Midbrain (tissue), 1 donor: ENCODE measurements around the gene C14orf132.
"Not testable (repeated sequence)": the region's sequence is repeated elsewhere in the genome, so short reads cannot be mapped to it uniquely, and the experiment has no call there.

Source experiments
- DNase-seq: peaks from one replicate; lab custom pipeline; 2025; lab: John Stamatoyannopoulos, UW

C14orf132 gene

GRCh38 chr14:96060186-96060933 lies 21.2 kb downstream of the C14orf132 start:
- no peak for DNase-seq

- no peak for DNase-seq
These were observed 22.8 kb downstream of the C14orf132 start for GRCh38 chr14:96062010-96062409.

- no peak for DNase-seq
These were observed 23.3 kb downstream of the C14orf132 start for GRCh38 chr14:96062506-96062905.

GRCh38 chr14:96064866-96065265 lies 25.7 kb downstream of the C14orf132 start:
- DNase-seq = no peak

GRCh38 chr14:96065661-96066459 lies 26.7 kb downstream of the C14orf132 start:
- peak; percentile 26 for DNase-seq

DNA sequence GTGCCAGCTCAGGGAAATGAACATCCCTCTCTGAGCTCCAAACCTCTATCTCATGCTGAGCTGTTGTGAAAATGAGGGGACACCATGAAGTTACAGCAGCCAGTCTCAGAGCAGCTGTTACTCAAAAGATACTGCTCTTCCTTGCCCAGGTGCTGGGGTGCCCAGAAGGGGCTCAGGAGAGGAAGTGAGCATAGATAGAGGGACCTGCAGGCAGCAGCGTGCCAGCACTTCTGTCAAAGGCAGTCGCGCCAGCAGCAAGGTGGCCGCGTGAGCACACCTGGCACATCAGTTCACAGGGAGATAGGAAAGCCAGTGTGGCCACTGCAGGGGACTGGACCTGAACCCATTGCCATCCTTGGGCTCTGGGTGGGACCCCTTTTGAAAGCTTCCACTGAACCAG lies 27.8 kb downstream of the C14orf132 start:
- DNase-seq = no peak

DNA sequence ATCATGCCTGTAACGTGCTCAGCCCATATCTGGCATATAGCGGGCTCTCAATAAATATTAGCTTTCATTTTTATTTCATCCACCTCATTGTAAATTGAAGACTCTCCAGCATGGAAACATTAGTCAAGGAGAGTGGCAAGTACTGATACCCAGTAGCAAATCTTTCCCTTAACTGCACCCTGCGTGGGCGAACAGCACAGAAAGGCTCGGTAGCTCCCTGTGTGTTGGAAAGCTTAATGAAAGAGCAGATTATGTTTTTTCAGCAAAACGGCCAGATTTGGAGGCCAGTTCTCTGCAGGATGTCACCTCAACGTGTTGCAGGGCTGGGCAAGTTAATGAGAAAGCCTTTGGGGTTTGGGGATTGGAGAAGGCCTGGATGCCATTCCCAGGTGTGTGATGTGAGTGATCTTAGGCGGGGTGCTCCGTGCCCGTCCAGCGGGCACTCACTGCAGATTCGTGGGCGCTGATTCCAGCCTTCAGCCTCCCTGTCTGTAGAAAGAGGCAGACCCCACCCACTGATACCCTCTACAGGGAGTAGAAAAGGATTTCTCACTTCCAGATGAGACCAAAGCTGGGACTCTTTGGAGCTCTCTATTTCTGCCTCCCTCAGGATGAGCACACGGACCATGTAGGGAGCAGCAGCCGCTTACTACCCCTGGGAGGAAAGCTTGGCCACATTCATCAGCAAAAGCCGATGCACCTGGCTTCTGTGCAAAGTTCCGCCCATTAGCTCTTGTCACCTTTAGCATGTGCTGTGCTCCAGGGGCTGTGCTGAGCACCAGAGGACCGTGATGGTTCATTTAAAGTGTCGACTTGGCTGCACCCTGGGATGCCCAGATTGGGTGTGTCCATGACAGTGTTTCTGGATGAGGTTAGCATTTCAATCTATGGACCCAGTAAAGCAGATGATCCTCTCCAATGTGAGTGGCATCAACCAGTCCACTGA lies 29.1 kb downstream of the C14orf132 start:
- DNase-seq = no peak

GRCh38 chr14:96069421-96069820 lies 30.3 kb downstream of the C14orf132 start:
- DNase-seq = no peak

GRCh38 chr14:96071561-96071960 lies 32.4 kb downstream of the C14orf132 start:
- no peak for DNase-seq

DNA sequence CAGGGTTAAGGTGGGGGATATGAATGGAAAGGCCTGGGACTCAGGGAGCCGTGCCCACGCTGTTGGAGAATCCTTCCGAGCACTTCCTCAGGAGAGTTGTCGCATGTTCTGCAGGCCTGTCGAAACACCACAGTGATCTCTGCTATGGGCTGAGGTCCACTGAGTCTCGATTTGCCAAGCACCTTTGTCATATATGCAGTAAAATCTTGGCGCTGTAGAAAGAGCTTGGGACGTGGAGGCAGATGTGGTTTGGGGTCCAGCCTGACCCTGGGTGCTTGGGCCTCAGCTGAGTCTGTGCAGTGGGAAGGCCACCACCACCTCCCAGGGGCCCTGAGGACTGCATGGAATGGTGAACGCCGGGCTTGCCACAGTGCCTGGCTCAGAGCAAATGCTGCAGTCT lies 32.9 kb downstream of the C14orf132 start:
- DNase-seq = no peak

- no peak for DNase-seq
These were observed 33.6 kb downstream of the C14orf132 start for GRCh38 chr14:96072746-96073145.

DNA sequence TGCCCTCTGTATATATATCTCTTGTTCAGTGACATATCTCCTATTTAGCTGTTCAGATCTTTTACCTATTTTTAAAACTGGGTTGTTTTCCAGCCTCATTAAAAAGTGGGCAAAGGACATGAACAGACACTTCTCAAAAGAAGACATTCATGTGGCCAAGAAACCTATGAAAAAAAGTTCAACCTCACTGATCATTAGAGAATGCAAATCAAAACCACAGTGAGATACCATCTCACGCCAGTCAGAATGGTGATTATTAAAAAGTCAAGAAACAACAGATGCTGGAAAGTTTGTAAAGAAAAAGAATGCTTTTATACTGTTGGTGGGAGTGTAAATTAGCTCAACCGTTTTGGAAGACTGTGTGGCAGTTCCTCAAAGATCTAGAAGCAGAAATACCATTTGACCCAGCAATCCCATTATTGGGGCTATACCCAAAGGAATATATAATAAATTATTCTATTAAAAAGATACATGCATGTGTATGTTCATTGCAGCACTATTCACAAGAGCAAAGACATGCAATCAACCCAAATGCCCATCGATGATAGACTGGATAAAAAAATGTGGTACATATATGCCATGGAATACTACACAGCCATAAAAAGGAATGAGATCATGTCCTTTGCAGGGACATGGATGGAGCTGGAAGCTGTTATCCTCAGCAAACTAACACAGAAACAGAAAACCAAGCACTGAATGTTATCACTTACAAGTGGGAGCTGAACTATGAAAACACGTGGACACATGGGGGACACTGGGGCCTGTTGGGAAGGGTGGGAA lies 34.3 kb downstream of the C14orf132 start:
- not testable (repeated sequence) for DNase-seq

- DNase-seq = no peak
These were observed 38.9 kb downstream of the C14orf132 start for GRCh38 chr14:96077983-96078624.

DNA sequence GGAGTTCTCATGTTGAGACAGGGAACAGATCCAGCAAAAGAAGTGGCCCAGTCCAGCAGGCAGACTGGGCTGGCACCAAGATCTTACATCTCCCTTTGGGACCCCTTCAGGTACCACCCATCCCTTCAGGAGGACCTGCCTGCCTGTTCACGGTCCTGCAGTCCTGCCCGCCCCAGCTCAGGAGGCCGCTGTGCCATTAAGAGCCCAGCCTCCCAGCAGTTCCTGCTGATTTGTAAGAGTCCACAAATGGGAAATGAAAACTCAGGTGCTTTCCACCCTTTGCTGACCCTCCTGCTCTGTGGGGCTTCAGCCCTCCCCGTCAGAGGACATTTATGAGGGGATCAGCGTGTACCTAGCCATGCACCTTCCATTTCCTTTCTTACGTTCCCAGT lies 39.5 kb downstream of the C14orf132 start:
- DNase-seq = no peak

DNA sequence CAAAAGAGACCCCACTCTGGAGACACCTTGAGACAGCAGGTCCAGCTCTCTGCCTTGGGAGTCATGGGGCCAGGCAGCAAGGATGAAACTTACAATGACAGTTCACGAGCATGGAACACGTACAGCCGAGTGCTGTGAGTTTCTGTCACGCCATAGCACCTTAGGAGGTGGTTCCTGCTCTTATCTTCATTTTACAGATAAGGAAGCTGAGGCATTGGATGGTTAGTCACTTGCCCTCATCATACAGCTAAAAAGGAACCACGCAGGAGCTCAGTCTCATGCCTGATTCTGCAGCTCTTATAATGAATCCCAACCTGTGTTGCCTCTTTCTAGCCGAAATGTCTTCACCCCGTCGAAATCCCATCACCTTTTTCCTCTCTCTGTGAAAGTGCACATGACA lies 39.9 kb downstream of the C14orf132 start:
- DNase-seq = no peak

- no peak for DNase-seq
These were observed 41.4 kb downstream of the C14orf132 start for GRCh38 chr14:96080571-96080970.

GRCh38 chr14:96081224-96081623 lies 42.1 kb downstream of the C14orf132 start:
- no peak for DNase-seq

DNA sequence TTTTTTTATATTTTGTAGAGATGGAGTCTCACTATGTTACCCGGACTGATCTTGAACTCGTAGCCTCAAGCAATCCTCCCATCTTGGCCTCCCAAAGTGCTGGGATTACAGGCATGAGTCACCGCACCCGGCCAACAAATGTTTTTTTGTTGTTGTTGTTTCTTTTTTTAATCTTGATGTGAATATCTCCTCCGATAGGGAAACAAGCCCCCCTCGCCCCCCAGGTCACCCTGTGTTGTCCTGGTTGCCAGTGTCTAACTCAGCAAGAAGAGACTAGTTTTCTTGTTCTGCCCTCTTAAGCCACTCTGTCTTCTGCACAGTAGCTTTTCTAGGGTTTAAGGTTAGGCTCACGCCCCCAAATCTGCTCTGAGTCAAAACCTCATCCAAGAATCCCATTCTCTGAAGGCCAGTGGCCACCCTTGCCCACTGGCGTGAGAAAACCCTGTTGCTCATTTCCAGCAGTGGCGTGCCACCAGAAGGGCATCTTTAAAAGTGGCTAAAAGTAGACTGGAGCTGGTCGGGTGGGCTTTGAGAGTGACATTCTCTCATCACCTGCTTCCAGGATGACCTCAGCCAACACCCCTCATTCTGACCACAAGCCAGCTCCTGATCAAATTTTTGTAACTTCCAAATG lies 42.7 kb downstream of the C14orf132 start:
- no peak for DNase-seq

- no peak for DNase-seq
These were observed 43.5 kb downstream of the C14orf132 start for GRCh38 chr14:96082420-96083300.
